ENCODE data around the gene TBXA2R. TPM values are rescaled to one million over a fixed set of nuclear protein-coding genes. Genes with fewer than 3 reads are reported as not detected.

Gene TBXA2R
- total RNA-seq, 1 experiment from 2014 or later = 1.3 TPM

GRCh38 chr19:3607303-3608078, 816 bp upstream of the TBXA2R start (continued):
- TF ChIP-seq CREB1 (CRISPR knock-in tag; IDR thresholded peaks at IDR 0.05) = no peak

GRCh38 chr19:3606174-3606689, 443 bp downstream of the TBXA2R start:
- no peaks in the 10 kb centered on the region for H3K27me3 Mint-ChIP-seq (ENCODE audit: low read depth)
- H3K9me3 Mint-ChIP-seq = no peaks in the 10 kb centered on the region
- CTCF ChIA-PET = interaction anchor here (0.7 kb wide), 1 partner anchor 15 kb away, joined by 7 read pairs; no protein-coding TSS in a partner anchor
- no peak overlapping the region for H3K27ac Mint-ChIP-seq
- peak; percentile 31 for ATAC-seq
- POLR2A ChIA-PET = no interaction called here
- H3K4me1 Mint-ChIP-seq = peaks cover 11% of the 10 kb centered on the region
- no peaks in the 10 kb centered on the region; the same call in 1 of the 2 replicates for H3K36me3 Mint-ChIP-seq
- H3K4me3 Mint-ChIP-seq = peak overlapping the region; percentile 50
- TF ChIP-seq CBFB (CRISPR knock-in tag; IDR thresholded peaks at IDR 0.05; ENCODE audit: low read depth) (no peak), ZNF416 (CRISPR knock-in tag; IDR thresholded peaks at IDR 0.05) (no peak), ZNF396 (CRISPR knock-in tag; IDR thresholded peaks at IDR 0.05; ENCODE audit: borderline replicate concordance) (no peak), OVOL2 (CRISPR knock-in tag; IDR thresholded peaks at IDR 0.05; ENCODE audit: borderline replicate concordance) (no peak)
- peak; percentile 49 for DNase-seq (ENCODE audit: low spot score)

GRCh38 chr19:3605770-3606169, 905 bp downstream of the TBXA2R start:
- H3K36me3 Mint-ChIP-seq = no peaks in the 10 kb centered on the region; the same call in 1 of the 2 replicates
- ATAC-seq = no peak
- POLR2A ChIA-PET = no interaction called here
- no peaks in the 10 kb centered on the region for H3K27me3 Mint-ChIP-seq (ENCODE audit: low read depth)
- H3K27ac Mint-ChIP-seq = no peak overlapping the region
- TF ChIP-seq ZNF232 (CRISPR knock-in tag; IDR thresholded peaks at IDR 0.05) (no peak), ZNF263 (CRISPR knock-in tag; IDR thresholded peaks at IDR 0.05; ENCODE audit: low read depth) (no peak), GABPB1 (CRISPR knock-in tag; IDR thresholded peaks at IDR 0.05) (no peak), IRF2 (CRISPR knock-in tag; IDR thresholded peaks at IDR 0.05; ENCODE audit: borderline replicate concordance, low read depth) (no peak), ZNF512 (CRISPR knock-in tag; IDR thresholded peaks at IDR 0.05; ENCODE audit: borderline replicate concordance) (no peak), FOXK1 (CRISPR knock-in tag; IDR thresholded peaks at IDR 0.05) (no peak), PRRX2 (CRISPR knock-in tag; IDR thresholded peaks at IDR 0.05) (no peak), ZNF532 (CRISPR knock-in tag; IDR thresholded peaks at IDR 0.05; ENCODE audit: borderline replicate concordance) (no peak), SMAD4 (CRISPR knock-in tag; IDR thresholded peaks at IDR 0.05) (no peak)
- no peaks in the 10 kb centered on the region for H3K9me3 Mint-ChIP-seq
- no peak overlapping the region for H3K4me3 Mint-ChIP-seq
- CTCF ChIA-PET = interaction anchor here (0.7 kb wide), 1 partner anchor 15 kb away, joined by 7 read pairs; no protein-coding TSS in a partner anchor
- peaks cover 11% of the 10 kb centered on the region for H3K4me1 Mint-ChIP-seq
- no peak for DNase-seq (ENCODE audit: low spot score)

GRCh38 chr19:3605361-3605760, 1.3 kb downstream of the TBXA2R start:
- Mint-ChIP-seq H3K27ac (no peak overlapping the region), H3K4me1 (peaks cover 11% of the 10 kb centered on the region), H3K4me3 (no peak overlapping the region), H3K27me3 (ENCODE audit: low read depth) (no peaks in the 10 kb centered on the region), H3K36me3 (no peaks in the 10 kb centered on the region; the same call in 1 of the 2 replicates), H3K9me3 (no peaks in the 10 kb centered on the region)
- ChIA-PET CTCF (no interaction called here), POLR2A (no interaction called here)
- no peak for DNase-seq (ENCODE audit: low spot score)
- ATAC-seq = no peak
- TF ChIP-seq ZSCAN18 (CRISPR knock-in tag; IDR thresholded peaks at IDR 0.05) (no peak), ZBTB21 (CRISPR knock-in tag; IDR thresholded peaks at IDR 0.05; ENCODE audit: borderline replicate concordance) (no peak), GRHL2 (CRISPR knock-in tag; IDR thresholded peaks at IDR 0.05; ENCODE audit: insufficient replicate concordance, severe bottlenecking) (no peak), HMGXB4 (CRISPR knock-in tag; IDR thresholded peaks at IDR 0.05) (no peak), MYBL2 (CRISPR knock-in tag; IDR thresholded peaks at IDR 0.05) (no peak)
